ENCODE data around the gene IFNG-AS1. TPM values are rescaled to one million over a fixed set of nuclear protein-coding genes. Genes with fewer than 3 reads are reported as not detected.

Gene IFNG-AS1
- total RNA-seq, 2 experiments from 2014 or later = 0.55 to 1.1 TPM

GRCh38 chr12:68030248-68030647 lies 41.0 kb downstream of the IFNG-AS1 start:
- CTCF ChIA-PET = no interaction called here
- Histone ChIP-seq H3K4me3 (ENCODE audit: low read length) (no peak overlapping the region), H3K27me3 (ENCODE audit: control insufficient read depth in 1 of 2, insufficient read depth in 2 of 2, low read length in 2 of 2) (no peaks in the 10 kb centered on the region), H3K9me3 (ENCODE audit: control insufficient read depth in 1 of 2, insufficient read depth in 1 of 2, low read length in 2 of 2) (no peaks in the 10 kb centered on the region), H3K27ac (ENCODE audit: low read depth in 1 of 2, low read length in 2 of 2) (no peak overlapping the region), H3K36me3 (ENCODE audit: insufficient read depth, low read length) (no peaks in the 10 kb centered on the region), H3K4me1 (ENCODE audit: insufficient read depth, low read length) (peaks cover 11% of the 10 kb centered on the region)
- Mint-ChIP-seq H3K36me3 (ENCODE audit: low read depth) (no peaks in the 10 kb centered on the region), H3K4me1 (ENCODE audit: low read depth) (peaks cover 15% of the 10 kb centered on the region), H3K4me3 (no peak overlapping the region), H3K9me3 (peaks cover 5% of the 10 kb centered on the region), H3K27me3 (no peaks in the 10 kb centered on the region), H3K27ac (no peak overlapping the region)
- intact Hi-C loops (cut with DNase I, micrococcal nuclease) = no loop called here
- ATAC-seq (ENCODE audit: poor library complexity) (no peak), DNase-seq (no peak)
- no peak for TF ChIP-seq CTCF (IDR thresholded peaks at IDR 0.05)
- POLR2A ChIA-PET = no interaction called here

GRCh38 chr12:68031174-68031573 lies 41.9 kb downstream of the IFNG-AS1 start:
- no peaks in the 10 kb centered on the region for H3K27me3 ChIP-seq (ENCODE audit: control insufficient read depth in 1 of 2, insufficient read depth in 2 of 2, low read length in 2 of 2)
- no peak for DNase-seq
- POLR2A ChIA-PET = no interaction called here
- no peak overlapping the region for H3K4me3 Mint-ChIP-seq
- no peaks in the 10 kb centered on the region for H3K27me3 Mint-ChIP-seq
- H3K36me3 Mint-ChIP-seq (ENCODE audit: low read depth) = no peaks in the 10 kb centered on the region
- H3K27ac ChIP-seq (ENCODE audit: low read depth in 1 of 2, low read length in 2 of 2) = no peak overlapping the region
- H3K4me1 ChIP-seq (ENCODE audit: insufficient read depth, low read length) = peaks cover 11% of the 10 kb centered on the region
- no peak overlapping the region for H3K4me3 ChIP-seq (ENCODE audit: low read length)
- CTCF ChIA-PET = no interaction called here
- H3K4me1 Mint-ChIP-seq (ENCODE audit: low read depth) = peaks cover 15% of the 10 kb centered on the region
- no peak for TF ChIP-seq CTCF (IDR thresholded peaks at IDR 0.05)
- no peaks in the 10 kb centered on the region for H3K36me3 ChIP-seq (ENCODE audit: insufficient read depth, low read length)
- ATAC-seq (ENCODE audit: poor library complexity) = no peak
- intact Hi-C loops (cut with DNase I, micrococcal nuclease) = no loop called here
- H3K9me3 ChIP-seq (ENCODE audit: control insufficient read depth in 1 of 2, insufficient read depth in 1 of 2, low read length in 2 of 2) = no peaks in the 10 kb centered on the region
- peaks cover 5% of the 10 kb centered on the region for H3K9me3 Mint-ChIP-seq
- H3K27ac Mint-ChIP-seq = no peak overlapping the region

- H3K27me3 ChIP-seq (ENCODE audit: control insufficient read depth in 1 of 2, insufficient read depth in 2 of 2, low read length in 2 of 2) = no peaks in the 10 kb centered on the region
- TF ChIP-seq CTCF (IDR thresholded peaks at IDR 0.05) = no peak
- H3K36me3 ChIP-seq (ENCODE audit: insufficient read depth, low read length) = no peaks in the 10 kb centered on the region
- intact Hi-C loops (cut with DNase I, micrococcal nuclease) = no loop called here
- ChIA-PET CTCF (no interaction called here), POLR2A (interaction anchor here (1.1 kb wide), 1 partner anchor 384 kb away, joined by 3 read pairs; the partner anchor contains the start of gene DYRK2)
- ATAC-seq (ENCODE audit: poor library complexity) (no peak), DNase-seq (peak in 3 of 14 experiments; percentile 19 to 62 (median 46))
- peaks cover 11% of the 10 kb centered on the region for H3K4me1 ChIP-seq (ENCODE audit: insufficient read depth, low read length)
- H3K27ac ChIP-seq (ENCODE audit: low read depth in 1 of 2, low read length in 2 of 2) = no peak overlapping the region
- Mint-ChIP-seq H3K27ac (no peak overlapping the region), H3K27me3 (no peaks in the 10 kb centered on the region), H3K9me3 (peaks cover 5% of the 10 kb centered on the region), H3K4me1 (ENCODE audit: low read depth) (peaks cover 15% of the 10 kb centered on the region), H3K4me3 (peak overlapping the region; percentile 11), H3K36me3 (ENCODE audit: low read depth) (no peaks in the 10 kb centered on the region)
- no peaks in the 10 kb centered on the region for H3K9me3 ChIP-seq (ENCODE audit: control insufficient read depth in 1 of 2, insufficient read depth in 1 of 2, low read length in 2 of 2)
- peak overlapping the region; percentile 21 for H3K4me3 ChIP-seq (ENCODE audit: low read length)
Measured at GRCh38 chr12:68031881-68032739, 42.9 kb downstream of the IFNG-AS1 start.
